Stimulated activated CD8-positive, alpha-beta memory T cell treated with anti-CD3 and anti-CD28 coated beads, Interleukin-4, amount 100 ng/mL, for 4 hours (primary cell): Measurements from ENCODE around the gene TMEM200A.

Source experiments
- DNase-seq, 2 donors: peaks; one replicate each; pipeline ENCODE4 v3.0.0-alpha.2; 2020; ENCODE audit warnings: low read depth in 2 of 2, low spot score in 1 of 2

The TMEM200A gene

GRCh38 chr6:130485870-130486269 is 120.1 kb downstream of the TMEM200A start:
- no peak for DNase-seq

DNA sequence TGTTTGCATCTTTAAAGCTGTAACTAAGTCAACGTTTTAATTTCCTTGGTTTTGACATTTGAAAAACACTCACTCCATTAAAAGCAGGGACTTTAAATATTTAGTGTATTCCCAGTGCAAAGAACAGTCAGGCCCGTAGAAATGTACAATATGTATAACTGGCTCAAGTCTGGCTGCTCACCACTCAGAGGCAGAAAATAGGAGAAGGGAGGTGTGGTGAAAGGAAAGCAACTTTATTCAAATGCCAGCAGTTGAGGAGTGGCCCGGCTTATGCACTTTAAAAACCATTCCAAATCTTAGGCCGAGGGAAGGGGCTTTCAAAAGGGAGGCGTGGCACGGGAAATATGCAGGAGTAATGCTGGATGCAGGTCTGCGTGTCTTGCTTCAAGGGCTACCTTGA is 120.6 kb downstream of the TMEM200A start:
- DNase-seq = no peak

GRCh38 chr6:130489514-130489913 is 123.7 kb downstream of the TMEM200A start:
- no peak for DNase-seq
